Neural progenitor cell (in vitro differentiated cells): Measurements from ENCODE around the gene PKHD1. TPM values are rescaled to one million over a fixed set of nuclear protein-coding genes. Genes with fewer than 3 reads are reported as not detected.

ENCODE experiments used
- DNase-seq: peaks from one replicate; pipeline ENCODE4 v3.0.0-alpha.2; 2016; ENCODE audit warnings: low spot score
- H2AFZ ChIP-seq: fragments of 200-600 bp; sonication (generic); replicated peaks from 2 replicates; pipeline ENCODE4 v1.6.1; 2016; ENCODE audit warnings: antibody characterized with exemption
- H3F3A ChIP-seq: fragments of 200-600 bp; sonication (generic); 2 replicates; pipeline ENCODE4 v1.6.1; 2016; ENCODE audit warnings: antibody characterized with exemption, low read depth
- H3K27ac ChIP-seq: fragments of 200-600 bp; sonication (generic); 2 replicates; pipeline ENCODE4 v1.5.1; 2016; ENCODE audit warnings: mild to moderate bottlenecking
- H3K27me3 ChIP-seq: fragments of 200-600 bp; sonication (generic); 2 replicates; pipeline ENCODE4 v1.6.1; 2016; ENCODE audit warnings: mild to moderate bottlenecking, moderate library complexity
- H3K36me3 ChIP-seq: fragments of 200-600 bp; sonication (generic); 2 replicates; pipeline ENCODE4 v1.5.1; 2016
- H3K4me1 ChIP-seq: fragments of 200-600 bp; sonication (generic); 2 replicates; pipeline ENCODE4 v1.6.1; 2016; ENCODE audit warnings: mixed run types
- H3K4me2 ChIP-seq: fragments of 200-600 bp; sonication (generic); 2 replicates; pipeline ENCODE4 v1.6.1; 2016
- H3K4me3 ChIP-seq: fragments of 200-600 bp; sonication (generic); 2 replicates; pipeline ENCODE4 v1.5.1; 2016
- H3K79me2 ChIP-seq: fragments of 200-600 bp; sonication (generic); 2 replicates; pipeline ENCODE4 v1.6.1; 2016; ENCODE audit warnings: low read depth
- H3K9ac ChIP-seq: fragments of 200-600 bp; sonication (generic); 2 replicates; pipeline ENCODE4 v1.6.1; 2016
- H3K9me3 ChIP-seq: fragments of 200-600 bp; sonication (generic); 2 replicates; pipeline ENCODE4 v1.5.1; 2016; ENCODE audit warnings: low read depth
- H4K20me1 ChIP-seq: fragments of 200-600 bp; sonication (generic); 2 replicates; pipeline ENCODE4 v1.6.1; 2016; ENCODE audit warnings: low read depth
- H3K27ac Mint-ChIP-seq: 3 replicates; pipeline ENCODE4 v1.8.0; 2021; ENCODE audit warnings: mixed read lengths
- H3K27me3 Mint-ChIP-seq: 2 replicates; pipeline ENCODE4 v1.8.0; 2022; ENCODE audit warnings: low read depth, mild to moderate bottlenecking, inconsistent platforms, moderate library complexity, mixed read lengths; ENCODE audit not compliant: insufficient read depth
- H3K36me3 Mint-ChIP-seq: 3 replicates; pipeline ENCODE4 v1.8.0; 2021; ENCODE audit warnings: mixed read lengths
- H3K4me1 Mint-ChIP-seq: 3 replicates; pipeline ENCODE4 v1.8.0; 2021; ENCODE audit warnings: mixed read lengths
- H3K4me3 Mint-ChIP-seq: 3 replicates; pipeline ENCODE4 v1.8.0; 2021; ENCODE audit warnings: mild to moderate bottlenecking, moderate library complexity, mixed read lengths
- H3K9me3 Mint-ChIP-seq: 3 replicates; pipeline ENCODE4 v1.8.0; 2020; ENCODE audit warnings: mixed read lengths
- CTCF ChIP-seq: fragments of 200-600 bp; sonication (generic); IDR thresholded peaks from 2 replicates; pipeline ENCODE4 v1.5.1; 2017; ENCODE audit warnings: antibody characterized with exemption, mild to moderate bottlenecking
- EZH2 ChIP-seq: fragments of 200-600 bp; sonication (generic); IDR thresholded peaks from 2 replicates; pipeline ENCODE4 v1.6.1; 2017; ENCODE audit warnings: antibody characterized with exemption, mild to moderate bottlenecking, moderate library complexity
- EZH2phosphoT487 ChIP-seq: fragments of 200-600 bp; sonication (generic); IDR thresholded peaks from 2 replicates; pipeline ENCODE4 v1.6.1; 2017; ENCODE audit warnings: antibody characterized with exemption
- total RNA-seq: library from RNA; depleted of rRNA; stranded (reverse); fragments of >200 nt; gene quantifications from 2 replicates; pipeline ENCODE4 v1.2.3, GENCODE V29; 2015; ENCODE audit warnings: low replicate concordance

Gene PKHD1
- 0.03 and 0.04 TPM in 2 replicates for total RNA-seq

- H4K20me1 ChIP-seq, result no peaks in the 10 kb centered on the region
- no peak within 1 kb of the TSS for H3K4me3 ChIP-seq
- no peak within 1 kb of the TSS for H3K27ac Mint-ChIP-seq
- H3K27me3 Mint-ChIP-seq, result peaks cover 2% of the 10 kb centered on the region
- no peaks in the 10 kb centered on the region for H3K9me3 Mint-ChIP-seq
- H3K36me3 Mint-ChIP-seq, result no peaks in the 10 kb centered on the region
- H3F3A ChIP-seq, result no peaks in the 10 kb centered on the region
- no peaks in the 10 kb centered on the region for H3K4me1 ChIP-seq
- no peaks in the 10 kb centered on the region for H3K36me3 ChIP-seq
- peak within 1 kb of the TSS; percentile 75 for H2AFZ ChIP-seq
- no peak within 1 kb of the TSS for H3K27ac ChIP-seq
- no peaks in the 10 kb centered on the region for H3K27me3 ChIP-seq
- H3K9me3 ChIP-seq, result no peaks in the 10 kb centered on the region
- peak; percentile 27 for DNase-seq
- H3K9ac ChIP-seq, result no peak within 1 kb of the TSS
- H3K4me2 ChIP-seq, result no peak within 1 kb of the TSS
- H3K79me2 ChIP-seq, result no peaks in the 10 kb centered on the region
- TF ChIP-seq EZH2phosphoT487 (no peak), CTCF (peak; percentile 57)
- H3K4me3 Mint-ChIP-seq, result no peak within 1 kb of the TSS
- peaks cover 6% of the 10 kb centered on the region for H3K4me1 Mint-ChIP-seq
Measured at GRCh38 chr6:52087498-52087999, at the start of gene PKHD1. Gene PKHD1 (minus strand): TSS chr6:52087613. CDS start chr6:52084933, 2,680 bp downstream.

- Histone ChIP-seq H3F3A (no peaks in the 10 kb centered on the region), H3K4me3 (no peak overlapping the region), H2AFZ (no peak overlapping the region), H3K4me1 (peaks cover 8% of the 10 kb centered on the region), H3K9me3 (no peaks in the 10 kb centered on the region), H3K79me2 (no peaks in the 10 kb centered on the region), H3K27ac (no peak overlapping the region), H3K9ac (no peak overlapping the region), H3K27me3 (no peaks in the 10 kb centered on the region), H3K4me2 (no peak overlapping the region), H4K20me1 (no peaks in the 10 kb centered on the region), H3K36me3 (no peaks in the 10 kb centered on the region)
- TF ChIP-seq EZH2phosphoT487 (no peak), CTCF (no peak), EZH2 (no peak)
- H3K9me3 Mint-ChIP-seq, result no peaks in the 10 kb centered on the region
- H3K36me3 Mint-ChIP-seq, result no peaks in the 10 kb centered on the region
- no peak overlapping the region for H3K4me3 Mint-ChIP-seq
- peaks cover 7% of the 10 kb centered on the region for H3K4me1 Mint-ChIP-seq
- no peak overlapping the region for H3K27ac Mint-ChIP-seq
- no peak for DNase-seq
- peaks cover 6% of the 10 kb centered on the region for H3K27me3 Mint-ChIP-seq
Measured at GRCh38 chr6:52136934-52137467, 49.6 kb upstream of the PKHD1 start.

- peaks cover 8% of the 10 kb centered on the region for H3K4me1 ChIP-seq
- H3K9ac ChIP-seq, result no peak overlapping the region
- H3K4me1 Mint-ChIP-seq, result peaks cover 7% of the 10 kb centered on the region
- H2AFZ ChIP-seq, result no peak overlapping the region
- H3F3A ChIP-seq, result no peaks in the 10 kb centered on the region
- H3K4me3 Mint-ChIP-seq, result no peak overlapping the region
- H4K20me1 ChIP-seq, result no peaks in the 10 kb centered on the region
- H3K27me3 Mint-ChIP-seq, result peaks cover 6% of the 10 kb centered on the region
- TF ChIP-seq CTCF, result no peak
- TF ChIP-seq EZH2phosphoT487, result no peak
- TF ChIP-seq EZH2, result no peak
- H3K27me3 ChIP-seq, result no peaks in the 10 kb centered on the region
- no peak overlapping the region for H3K4me2 ChIP-seq
- H3K27ac Mint-ChIP-seq, result no peak overlapping the region
- H3K79me2 ChIP-seq, result no peaks in the 10 kb centered on the region
- no peak for DNase-seq
- no peaks in the 10 kb centered on the region for H3K9me3 ChIP-seq
- no peaks in the 10 kb centered on the region for H3K36me3 ChIP-seq
- H3K36me3 Mint-ChIP-seq, result no peaks in the 10 kb centered on the region
- H3K9me3 Mint-ChIP-seq, result no peaks in the 10 kb centered on the region
- H3K27ac ChIP-seq, result no peak overlapping the region
- H3K4me3 ChIP-seq, result no peak overlapping the region
Measured at GRCh38 chr6:52136055-52136454, 48.6 kb upstream of the PKHD1 start.
